Measurements from ENCODE around the gene PCDHGA12. TPM values are rescaled to one million over a fixed set of nuclear protein-coding genes. Genes with fewer than 3 reads are reported as not detected.
"Not testable (repeated sequence)": the region's sequence is repeated elsewhere in the genome, so short reads cannot be mapped to it uniquely, and the experiment has no call there.

PCDHGA12 gene
- total and polyA plus RNA-seq, 2 of the 8 experiments (the other 6 are each of a cell fraction or from before 2014, with no cell fraction given) = 0.88 to 1.3 TPM

DNA sequence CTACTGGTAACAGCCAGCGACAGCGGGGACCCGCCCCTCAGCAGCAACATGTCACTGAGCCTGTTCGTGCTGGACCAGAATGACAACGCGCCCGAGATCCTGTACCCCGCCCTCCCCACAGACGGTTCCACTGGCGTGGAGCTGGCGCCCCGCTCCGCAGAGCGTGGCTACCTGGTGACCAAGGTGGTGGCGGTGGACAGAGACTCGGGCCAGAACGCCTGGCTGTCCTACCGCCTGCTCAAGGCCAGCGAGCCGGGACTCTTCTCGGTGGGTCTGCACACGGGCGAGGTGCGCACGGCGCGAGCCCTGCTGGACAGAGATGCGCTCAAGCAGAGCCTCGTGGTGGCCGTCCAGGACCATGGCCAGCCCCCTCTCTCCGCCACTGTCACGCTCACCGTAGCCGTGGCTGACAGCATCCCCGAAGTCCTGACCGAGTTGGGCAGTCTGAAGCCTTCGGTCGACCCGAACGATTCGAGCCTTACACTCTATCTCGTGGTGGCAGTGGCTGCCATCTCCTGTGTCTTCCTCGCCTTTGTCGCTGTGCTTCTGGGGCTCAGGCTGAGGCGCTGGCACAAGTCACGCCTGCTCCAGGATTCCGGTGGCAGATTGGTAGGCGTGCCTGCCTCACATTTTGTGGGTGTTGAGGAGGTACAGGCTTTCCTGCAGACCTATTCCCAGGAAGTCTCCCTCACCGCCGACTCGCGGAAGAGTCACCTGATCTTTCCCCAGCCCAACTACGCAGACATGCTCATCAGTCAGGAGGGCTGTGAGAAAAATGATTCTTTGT is 35.7 kb upstream of the PCDHGA12 start:
- H3K79me2 ChIP-seq (ENCODE audit: control insufficient read depth in 1 of 2, insufficient read depth in 2 of 2, low read length in 2 of 2); H3K9ac ChIP-seq (replicated peaks in 1 of 4; ENCODE audit: extremely low read depth in 1 of 4, low read depth in 3 of 4, low read length in 3 of 4); H2BK15ac ChIP-seq (ENCODE audit: low read length); H3K4ac ChIP-seq (replicated peaks; ENCODE audit: insufficient read length, low read depth, low read length); H3K56ac ChIP-seq (replicated peaks; ENCODE audit: insufficient read length, low read depth, low read length); H3K79me1 ChIP-seq (ENCODE audit: low read depth, low read length); H3K23me2 ChIP-seq (ENCODE audit: low read depth, low read length); H2AK5ac ChIP-seq (ENCODE audit: low read depth, low read length); H3K4me3 ChIP-seq (ENCODE audit: extremely low read depth in 1 of 4, insufficient read depth in 2 of 4, low read depth in 3 of 4, low read length in 4 of 4); H3K4me1 ChIP-seq (replicated peaks in 1 of 4; ENCODE audit: control insufficient read depth in 3 of 4, insufficient read depth in 4 of 4, low read length in 3 of 4); H3K27ac ChIP-seq (ENCODE audit: low read depth, low read length); H3K4me2 ChIP-seq (ENCODE audit: insufficient read depth in 1 of 2, low read depth in 2 of 2, low read length in 2 of 2); DNase-seq (ENCODE audit: low read depth in 1 of 2, low spot score in 2 of 2); H3K14ac ChIP-seq (ENCODE audit: insufficient read length); H2BK5ac ChIP-seq (ENCODE audit: low read depth, low read length); H4K20me1 ChIP-seq (replicated peaks in 1 of 2; ENCODE audit: control insufficient read depth in 1 of 2, insufficient read depth in 2 of 2, low read length in 2 of 2); H4K5ac ChIP-seq (ENCODE audit: insufficient read length, low read depth, low read length); H4K91ac ChIP-seq (replicated peaks; ENCODE audit: insufficient read length, low read length); H2AFZ ChIP-seq (ENCODE audit: low read length); POLR2A ChIA-PET (ENCODE audit: partially characterized antibody); H3K27me3 ChIP-seq (replicated peaks in 1 of 4; ENCODE audit: control insufficient read depth in 3 of 4, extremely low read depth in 1 of 4, insufficient read depth in 3 of 4, low read length in 3 of 4); H3K23ac ChIP-seq (ENCODE audit: insufficient read length); H2BK20ac ChIP-seq (ENCODE audit: low read length); FAIRE-seq; H4K8ac ChIP-seq (ENCODE audit: extremely low read depth, insufficient read depth, low read length); H2BK120ac ChIP-seq (replicated peaks; ENCODE audit: low read depth, low read length); H3K18ac ChIP-seq (ENCODE audit: extremely low read depth, low read length); H2BK12ac ChIP-seq (ENCODE audit: low read depth, low read length): not testable (repeated sequence)
- Histone ChIP-seq H3K9me3 (ENCODE audit: insufficient read depth in 2 of 2, low read depth in 1 of 2, low read length in 1 of 2) (peaks cover 55 to 61% of the 10 kb centered on the region in 2 experiments), H3K36me3 (ENCODE audit: control insufficient read depth in 2 of 4, insufficient read depth in 4 of 4, low read length in 3 of 4) (peaks cover 3 to 24% (median 11%) of the 10 kb centered on the region in 4 experiments; a peak in 7 of 8 replicates)
- WGBS, 2 experiments (ENCODE audit: extremely low coverage in 1 of 2, insufficient coverage in 1 of 2, insufficient read length in 1 of 2, insufficient replicate concordance in 2 of 2, low coverage in 1 of 2, low lambda C conversion rate in 2 of 2, missing lambda C conversion rate in 1 of 2) = 97% methylated on average over 34 of the region's 53 CpGs; no CpG with 5 or more reads in 1 of the 2 experiments
- CTCF ChIA-PET (ENCODE audit: partially characterized antibody) = interaction anchor here (0.6 to 8.7 kb wide), 11 partner anchors 8 to 203 kb away, joined by 3 to 68 read pairs (median 4); partner anchors contain the start of genes PCDHB10, PCDHB15, PCDHGB4 and PCDHGB6
